GM12878 (cell line): ENCODE data around the gene CCDC83. TPM values are rescaled to one million over a fixed set of nuclear protein-coding genes. Genes with fewer than 3 reads are reported as not detected.

Experiments
- ATAC-seq: fragments of 200-7000 bp; cut with Tn5 transposase; 3 replicates; pipeline ENCODE4 v1.9.1; 2020; ENCODE audit warnings: mild to moderate bottlenecking, moderate library complexity
- BruUV-seq: library from RNA; stranded (reverse); fragments of 400-500 nt; replicated peaks from 2 replicates; lab custom pipeline; 2021; lab: Mats Ljungman, UMichigan
- CTCF ChIA-PET: fragments of 300-600 bp; sonication (Branson Sonifier 250); formaldehyde crosslinking; extraction: SDS; loops from one replicate; lab custom pipeline; 2021; ENCODE audit warnings: inconsistent platforms; lab: Yijun Ruan, JAX
- POLR2A ChIA-PET: fragments of 350-600 bp; formaldehyde crosslinking; extraction: SDS; loops from one replicate; lab custom pipeline; 2021; ENCODE audit warnings: inconsistent platforms; lab: Charles Lee
- RAD21 ChIA-PET: fragments of 300-600 bp; sonication (Branson Sonifier 250); formaldehyde crosslinking; loops from one replicate; lab custom pipeline; 2023; ENCODE audit warnings: antibody characterized with exemption; ENCODE audit not compliant: unreplicated experiment; lab: Charles Lee
- SMC1A ChIA-PET: fragments of 300-600 bp; sonication (Branson Sonifier 250); formaldehyde crosslinking; loops from one replicate; lab custom pipeline; 2023; ENCODE audit not compliant: unreplicated experiment, uncharacterized antibody; lab: Charles Lee
- DNase-seq: peaks from one replicate; pipeline ENCODE4 v3.0.0-alpha.2; 2011; ENCODE audit warnings: low read depth, low spot score
- FAIRE-seq: peaks from 3 replicates; lab custom pipeline; 2011; peaks lifted over from hg19 to GRCh38; lab: Jason Lieb, UNC
- H2AFZ ChIP-seq: 2 replicates; pipeline ENCODE4 v1.6.0; 2011; ENCODE audit warnings: low read depth, low read length, control low read depth; ENCODE audit not compliant: control insufficient read depth
- H3K27ac ChIP-seq: 2 replicates; pipeline ENCODE4 v1.5.1; 2011; ENCODE audit warnings: control low read depth; ENCODE audit not compliant: control insufficient read depth, insufficient read depth
- H3K27me3 ChIP-seq, 2 experiments: replicated peaks in 1 of 2; 2 replicates each; pipeline versions ENCODE4 v1.6.0 to v1.6.1; 2011; ENCODE audit warnings: low read length in 1 of 2; ENCODE audit not compliant: control insufficient read depth in 2 of 2, insufficient read depth in 2 of 2
- H3K36me3 ChIP-seq, 2 experiments: 2 replicates each; pipeline ENCODE4 v1.5.1; 2011; ENCODE audit warnings: low read length in 1 of 2; ENCODE audit not compliant: control insufficient read depth in 2 of 2, insufficient read depth in 2 of 2
- H3K4me1 ChIP-seq: 2 replicates; pipeline ENCODE4 v1.6.1; 2011; ENCODE audit warnings: mild to moderate bottlenecking, low read length, moderate library complexity, mixed read lengths; ENCODE audit not compliant: control insufficient read depth, insufficient read depth
- H3K4me2 ChIP-seq: 2 replicates; pipeline ENCODE4 v1.6.0; 2011; ENCODE audit warnings: control low read depth; ENCODE audit not compliant: control insufficient read depth, insufficient read depth
- H3K4me3 ChIP-seq: fragments of 200-600 bp; sonication (generic); 2 replicates; pipeline ENCODE4 v1.5.1; 2016
- H3K79me2 ChIP-seq: 2 replicates; pipeline ENCODE4 v1.6.0; 2011; ENCODE audit warnings: low read length; ENCODE audit not compliant: control insufficient read depth, insufficient read depth
- H3K9ac ChIP-seq: 2 replicates; pipeline ENCODE4 v1.8.0; 2011; ENCODE audit warnings: low read length, control low read depth, mixed read lengths; ENCODE audit not compliant: control insufficient read depth, insufficient read depth
- H3K9me3 ChIP-seq: replicated peaks from 3 replicates; pipeline ENCODE4 v1.5.1; 2011; ENCODE audit warnings: mild to moderate bottlenecking, low read length; ENCODE audit not compliant: control insufficient read depth, insufficient read depth
- H4K20me1 ChIP-seq: 2 replicates; pipeline ENCODE4 v1.6.0; 2011; ENCODE audit not compliant: control insufficient read depth, insufficient read depth
- ASH2L ChIP-seq: fragments of 300-600, 200-600 bp; sonication (generic); IDR thresholded peaks from 2 replicates; pipeline ENCODE4 v1.6.1; 2017; ENCODE audit warnings: low read depth, mild to moderate bottlenecking, borderline replicate concordance
- POLR2A ChIP-seq: IDR thresholded peaks from 2 replicates; pipeline ENCODE4 v1.6.1; 2011; ENCODE audit warnings: low read depth, mild to moderate bottlenecking, low read length
- POLR2AphosphoS2 ChIP-seq: IDR thresholded peaks from 2 replicates; pipeline ENCODE4 v1.6.1; 2011; ENCODE audit warnings: low read depth, mild to moderate bottlenecking, low read length, improper control_type of control experiment, moderate library complexity
- POLR2AphosphoS5 ChIP-seq: IDR thresholded peaks from 2 replicates; pipeline ENCODE4 v1.6.1; 2011; ENCODE audit warnings: mild to moderate bottlenecking, low read length, inconsistent platforms
- RBBP5 ChIP-seq: fragments of 200-600 bp; sonication (generic); conservative IDR thresholded peaks from 2 replicates; pipeline ENCODE4 v1.6.1; 2016
- SMC3 ChIP-seq: IDR thresholded peaks from 2 replicates; pipeline ENCODE4 v1.6.1; 2011; ENCODE audit warnings: low read length, improper control_type of control experiment, borderline replicate concordance
- WRNIP1 ChIP-seq: IDR thresholded peaks from 2 replicates; pipeline ENCODE4 v1.6.1; 2011; ENCODE audit warnings: low read depth, low read length, improper control_type of control experiment, borderline replicate concordance
- WGBS: methylation state at CpG from one replicate; pipeline ENCODE4 v1.1.6; 2016; ENCODE audit warnings: low lambda C conversion rate; ENCODE audit not compliant: insufficient replicate concordance, insufficient coverage; ENCODE audit errors: missing lambda C conversion rate; 5-methylcytosine and 5-hydroxymethylcytosine counted together
- in situ Hi-C: fragments of 300-500 bp; cut with MboI; formaldehyde crosslinking; loops from 9 replicates; pipeline ENCODE4 v1.14.3; 2018; ENCODE audit warnings: mixed read lengths
- intact Hi-C: fragments of 100-400 bp; cut with micrococcal nuclease; formaldehyde crosslinking; loops from one replicate; pipeline ENCODE4 v1.14.2; 2022; ENCODE audit not compliant: unreplicated experiment
- polyA plus RNA-seq, 11 experiments: library from polyadenylated mRNA; depleted of rRNA in 4 of 11; unstranded in 6 of 11; stranded (reverse) in 5 of 11; fragments of >200 nt; fragmentation: Nextera tagmentation in 4 of 11; fragmentation: Illumina TruSeq in 1 of 11; extraction: Ambion mirVana in 4 of 11; extraction: Trizol in 1 of 11; gene quantifications; 1 replicate in 1 of 11; 2 replicates in 10 of 11; pipeline versions ENCODE4 v1.2.1 to v1.2.3, GENCODE V29; 2011 to 2016; ENCODE audit warnings: inconsistent platforms in 2 of 11, missing spikeins in 2 of 11, low read depth in 1 of 11
- total RNA-seq, 4 experiments: library from RNA; depleted of rRNA in 3 of 4; stranded (reverse); fragments of >200 nt in 3 of 4; fragmentation: Illumina TruSeq in 1 of 4; extraction: Trizol in 1 of 4; gene quantifications; 2 replicates each; pipeline versions ENCODE4 v1.2.1 to v1.2.3, GENCODE V29; 2013 to 2021
- TF ChIP-seq, protein P1 (sequence below): IDR thresholded peaks from 2 replicates; pipeline ENCODE4 v1.6.1; 2012; ENCODE audit warnings: low read depth, low read length, improper control_type of control experiment

The CCDC83 gene
- total and polyA plus RNA-seq, 10 of the 15 experiments (the other 5 are each of a cell fraction or from before 2014, with no cell fraction given), result not detected

- FAIRE-seq (no peak), DNase-seq (no peak), ATAC-seq (0 out of 3 replicates have a peak, but pooled peaks have one; percentile 3)
- Histone ChIP-seq H3K36me3 (peaks cover 1 to 10% of the 10 kb centered on the region in 2 experiments), H4K20me1 (no peaks in the 10 kb centered on the region), H3K4me1 (peaks cover 13% of the 10 kb centered on the region), H3K27ac (no peak overlapping the region), H3K27me3 (no peaks in the 10 kb centered on the region), H3K4me2 (no peak overlapping the region), H3K9ac (no peak overlapping the region), H3K9me3 (peaks cover 4% of the 10 kb centered on the region; the same call in 2 of the 3 replicates), H2AFZ (no peak overlapping the region), H3K4me3 (no peak overlapping the region), H3K79me2 (no peaks in the 10 kb centered on the region)
- WGBS, result 97% methylated on average over 8 of the region's 8 CpGs
- CTCF ChIA-PET, result no interaction called here
- RAD21 ChIA-PET, result no interaction called here
- POLR2A ChIA-PET, result interaction anchor here (1.1 kb wide), 1 partner anchor 25 kb away, joined by 3 read pairs; no protein-coding TSS in a partner anchor
- TF ChIP-seq, protein P1, sequence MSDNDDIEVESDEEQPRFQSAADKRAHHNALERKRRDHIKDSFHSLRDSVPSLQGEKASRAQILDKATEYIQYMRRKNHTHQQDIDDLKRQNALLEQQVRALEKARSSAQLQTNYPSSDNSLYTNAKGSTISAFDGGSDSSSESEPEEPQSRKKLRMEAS, result no peak
- TF ChIP-seq POLR2AphosphoS5 (peak; percentile 51; the same call in 1 of the 2 replicates), ASH2L (no peak), SMC3 (no peak), POLR2AphosphoS2 (peak; percentile 76; the same call in 1 of the 2 replicates), POLR2A (0 out of 2 replicates have a peak, but pooled peaks have one; percentile 5), RBBP5 (no peak), WRNIP1 (no peak)
- SMC1A ChIA-PET, result no interaction called here
- BruUV-seq, result no TSS peak
- intact Hi-C loops (no loop called here), in situ Hi-C loops (no loop called here)
These were observed 95.3 kb downstream of the CCDC83 start for GRCh38 chr11:85950317-85951048.
